ENCODE data around the gene SPI1.
"Not testable (repeated sequence)": the region's sequence is repeated elsewhere in the genome, so short reads cannot be mapped to it uniquely, and the experiment has no call there.

Gene SPI1

GRCh38 chr11:47337229-47337924, 41.0 kb downstream of the SPI1 start:
- no peak for DNase-seq

DNA sequence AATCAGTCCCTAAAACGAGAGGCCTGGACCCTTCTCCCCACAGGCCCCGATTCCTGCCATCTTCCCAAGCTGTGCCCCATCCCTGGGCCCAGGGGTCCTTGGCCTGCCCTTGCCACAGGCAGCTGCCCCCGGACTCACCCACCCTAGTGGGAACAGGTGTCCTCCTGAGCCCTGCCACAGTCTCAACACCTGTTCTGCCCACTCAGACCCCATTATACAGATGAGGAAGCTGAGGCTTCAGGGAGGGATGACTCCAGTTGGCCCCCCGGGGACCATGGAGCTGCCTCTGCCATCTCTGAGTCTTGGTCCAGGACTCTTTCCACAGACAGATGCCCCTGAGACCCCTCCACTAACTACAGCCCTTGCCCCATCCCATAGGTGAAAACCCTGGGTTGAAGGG, 41.8 kb downstream of the SPI1 start:
- DNase-seq = no peak

- DNase-seq = no peak
These were observed 42.6 kb downstream of the SPI1 start for GRCh38 chr11:47335733-47336132.

GRCh38 chr11:47334699-47335411, 43.5 kb downstream of the SPI1 start:
- not testable (repeated sequence) for DNase-seq

- DNase-seq = no peak
These were observed 44.4 kb downstream of the SPI1 start for GRCh38 chr11:47333886-47334443.

GRCh38 chr11:47333526-47333845, 44.9 kb downstream of the SPI1 start:
- no peak for DNase-seq

DNA sequence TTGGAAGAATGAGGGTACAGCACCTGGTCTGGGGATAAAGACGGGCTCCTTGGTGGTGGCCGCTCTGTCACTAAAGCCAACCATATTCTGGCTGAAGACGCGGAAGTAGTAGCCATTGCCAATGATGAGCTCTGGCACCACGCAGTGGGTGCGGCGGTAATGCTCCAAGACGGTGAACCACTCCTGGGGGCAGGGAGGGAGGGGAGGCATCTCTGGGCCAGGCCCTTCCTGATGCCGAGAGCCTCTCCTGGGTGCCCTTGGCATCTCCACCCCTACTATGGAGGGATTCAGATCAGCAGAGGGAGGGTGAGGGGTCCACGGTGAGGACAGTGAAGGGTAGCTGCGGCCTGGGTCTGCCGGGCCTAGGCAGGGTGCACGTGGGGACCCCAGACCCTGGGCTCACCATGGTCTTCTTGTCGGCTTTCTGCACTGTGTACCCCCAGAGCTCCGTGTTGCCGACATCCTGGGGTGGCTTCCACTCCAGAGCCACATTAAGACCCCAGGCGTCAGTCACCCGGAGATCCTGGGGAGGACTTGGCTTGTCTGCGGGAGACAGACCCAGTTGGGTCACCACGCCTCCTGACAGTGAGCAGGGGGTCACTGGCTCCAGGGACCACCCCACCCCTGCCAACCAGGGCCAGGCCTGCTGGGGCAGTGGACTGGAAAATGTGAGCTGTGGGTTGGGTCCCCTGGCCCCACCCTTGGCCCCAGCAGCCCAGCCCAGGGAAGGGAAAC, 45.4 kb downstream of the SPI1 start:
- no peak for DNase-seq

DNA sequence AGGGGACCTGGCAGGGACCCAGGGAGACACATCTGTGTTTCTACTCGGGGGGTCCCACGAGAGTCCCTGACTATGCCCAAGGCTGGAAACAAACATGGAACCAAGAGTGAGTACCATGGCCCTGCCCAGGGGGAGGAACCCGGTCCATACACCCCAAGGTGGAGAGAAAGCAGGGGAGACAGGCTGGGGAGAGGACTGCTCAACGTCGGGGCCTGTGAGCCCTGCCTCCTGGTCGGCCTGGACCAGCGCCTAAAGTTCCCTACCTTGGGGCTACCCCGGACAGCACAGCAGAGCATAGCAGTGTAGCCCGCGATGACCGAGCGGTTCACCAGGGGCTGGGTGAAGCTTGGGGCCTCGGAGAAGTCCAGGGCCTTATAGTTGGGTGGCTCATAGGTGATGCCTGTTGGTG, 46.0 kb downstream of the SPI1 start:
- no peak for DNase-seq

GRCh38 chr11:47331454-47332302, 46.7 kb downstream of the SPI1 start:
- no peak for DNase-seq

DNA sequence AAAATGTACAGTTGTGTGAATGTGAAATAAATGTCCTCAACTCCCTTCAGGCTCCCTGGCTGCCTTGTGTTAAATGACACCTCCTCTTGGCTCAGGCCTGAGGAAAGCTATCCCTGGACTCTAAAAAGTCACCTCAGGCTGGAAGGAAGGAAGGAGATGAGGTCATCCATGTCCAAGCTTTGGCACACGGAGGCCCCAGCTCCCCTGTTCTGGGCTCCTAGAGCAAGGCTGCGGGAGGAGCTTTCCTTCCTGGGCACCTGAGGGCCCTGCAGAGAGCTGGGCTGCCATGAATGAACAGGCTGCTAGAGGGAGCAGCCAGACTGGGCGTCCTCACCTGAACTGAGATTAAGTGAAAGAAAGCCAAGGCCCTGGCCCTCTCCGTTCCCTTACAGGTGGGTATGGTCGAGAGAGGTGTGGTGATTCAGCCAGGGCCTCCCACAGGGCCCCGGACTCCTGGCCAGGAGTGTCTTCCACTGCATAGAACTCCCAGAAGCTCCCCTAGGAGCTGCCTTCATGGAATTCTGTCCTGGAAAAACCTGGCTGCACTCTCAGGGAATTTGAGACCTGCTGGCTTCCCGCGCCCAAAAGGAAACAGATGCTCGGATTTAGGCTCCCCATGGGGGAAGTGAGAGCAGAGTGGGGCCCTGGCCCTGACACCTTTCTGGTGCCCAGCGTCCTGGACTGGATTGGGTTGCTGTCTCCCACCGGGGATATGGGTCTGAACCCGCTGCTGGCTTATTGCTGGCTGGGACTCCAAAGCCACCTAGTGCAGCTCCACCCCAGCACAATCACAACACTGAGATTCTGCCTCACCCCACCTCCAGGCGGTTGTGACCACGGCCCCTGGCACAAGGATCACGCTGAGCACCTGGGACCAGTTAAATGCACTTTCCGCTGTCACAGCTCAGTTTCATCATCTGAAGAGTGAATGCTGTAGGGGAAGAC, 48.1 kb downstream of the SPI1 start:
- no peak for DNase-seq

DNA sequence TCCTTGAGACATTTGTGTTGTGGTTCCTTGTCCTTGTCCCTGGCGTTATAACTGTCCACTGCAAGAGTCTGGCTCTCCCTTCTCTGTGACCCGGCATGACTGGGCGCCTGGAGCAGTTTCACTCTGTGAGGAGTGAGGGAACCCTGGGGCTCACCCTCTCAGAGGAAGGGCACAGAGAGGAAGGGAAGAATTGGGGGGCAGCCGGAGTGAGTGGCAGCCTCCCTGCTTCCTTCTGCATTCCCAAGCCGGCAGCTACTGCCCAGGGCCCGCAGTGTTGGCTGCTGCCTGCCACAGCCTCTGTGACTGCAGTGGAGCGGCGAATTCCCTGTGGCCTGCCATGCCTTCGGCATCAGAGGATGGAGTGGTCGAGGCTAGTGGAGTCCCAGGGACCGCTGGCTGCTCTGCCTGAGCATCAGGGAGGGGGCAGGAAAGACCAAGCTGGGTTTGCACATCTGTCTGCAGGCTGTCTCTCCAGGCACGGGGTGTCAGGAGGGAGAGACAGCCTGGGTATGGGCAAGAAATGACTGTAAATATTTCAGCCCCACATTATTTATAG, 48.8 kb downstream of the SPI1 start:
- no peak for DNase-seq

GRCh38 chr11:47328449-47329390, 49.6 kb downstream of the SPI1 start:
- DNase-seq = no peak

- DNase-seq = no peak
These were observed 50.4 kb downstream of the SPI1 start for GRCh38 chr11:47327949-47328348.

- DNase-seq = no peak
These were observed 51.3 kb downstream of the SPI1 start for GRCh38 chr11:47327025-47327424.

GRCh38 chr11:47326198-47326597, 52.1 kb downstream of the SPI1 start:
- DNase-seq = no peak

GRCh38 chr11:47325271-47326041, 52.9 kb downstream of the SPI1 start:
- no peak for DNase-seq

DNA sequence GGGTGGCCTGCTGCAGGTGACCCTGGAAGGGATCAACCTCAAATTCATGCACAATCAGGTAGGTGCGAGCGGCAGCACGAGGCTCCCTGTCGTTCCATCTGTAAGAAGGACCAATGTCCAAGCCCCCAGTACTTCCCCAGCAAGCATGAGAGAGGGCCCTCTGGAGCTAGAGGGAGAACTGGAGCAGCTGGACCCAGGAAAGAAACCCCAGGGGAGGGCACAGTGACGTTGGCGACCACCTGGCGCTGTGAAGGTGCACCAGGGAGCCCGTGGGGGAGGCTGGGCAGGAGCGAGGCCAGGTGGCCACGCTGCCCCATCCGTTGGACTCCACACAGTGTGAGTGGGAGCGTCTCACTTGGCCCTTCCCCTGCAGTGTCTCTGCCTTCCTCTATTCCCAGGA, 53.8 kb downstream of the SPI1 start:
- DNase-seq = no peak

GRCh38 chr11:47318166-47318565, 60.2 kb downstream of the SPI1 start:
- DNase-seq = no peak

All from NCI-H1048 (cell line).